Activated CD8-positive, alpha-beta T cell treated with anti-CD3 and anti-CD28 coated beads for 36 hours (primary cell): ENCODE results near the gene CEP44. TPM values are rescaled to one million over a fixed set of nuclear protein-coding genes. Genes with fewer than 3 reads are reported as not detected.
"Not testable (repeated sequence)": the region's sequence is repeated elsewhere in the genome, so short reads cannot be mapped to it uniquely, and the experiment has no call there.

Experiments used
- ATAC-seq: fragments of 200-7000 bp; cut with Tn5 transposase; one replicate; pipeline ENCODE4 v1.10.0; 2021; ENCODE audit warnings: mild to moderate bottlenecking, moderate library complexity
- CTCF ChIA-PET: fragments of 350-600 bp; sonication (Branson Sonifier 250); formaldehyde crosslinking; loops from one replicate; lab custom pipeline; 2021; ENCODE audit warnings: antibody characterized with exemption; lab: Charles Lee
- POLR2A ChIA-PET: fragments of 350-600 bp; sonication (Branson Sonifier 250); formaldehyde crosslinking; loops from one replicate; lab custom pipeline; 2021; ENCODE audit warnings: antibody characterized with exemption; lab: Charles Lee
- DNase-seq: peaks from one replicate; pipeline ENCODE4 v3.0.0-alpha.2; 2020
- H3K27ac Mint-ChIP-seq: one replicate; pipeline ENCODE4 v1.8.0; 2021; ENCODE audit warnings: mild to moderate bottlenecking, mixed read lengths
- H3K27me3 Mint-ChIP-seq: one replicate; pipeline ENCODE4 v1.8.0; 2021; ENCODE audit warnings: mixed read lengths
- H3K36me3 Mint-ChIP-seq: one replicate; pipeline ENCODE4 v1.8.0; 2021; ENCODE audit warnings: low read depth, mixed read lengths
- H3K4me1 Mint-ChIP-seq: one replicate; pipeline ENCODE4 v1.8.0; 2021; ENCODE audit warnings: low read depth, mixed read lengths
- H3K4me3 Mint-ChIP-seq: one replicate; pipeline ENCODE4 v1.8.0; 2021; ENCODE audit warnings: mild to moderate bottlenecking, moderate library complexity, mixed read lengths
- H3K9me3 Mint-ChIP-seq: one replicate; pipeline ENCODE4 v1.8.0; 2021; ENCODE audit warnings: mixed read lengths
- CTCF ChIP-seq: fragments of 200-600 bp; IDR thresholded peaks from one replicate; pipeline ENCODE4 v1.8.0; 2022; ENCODE audit warnings: antibody characterized with exemption, mild to moderate bottlenecking
- intact Hi-C: fragments of 100-400 bp; cut with micrococcal nuclease; formaldehyde crosslinking; loops from one replicate; pipeline ENCODE4 v1.10.0; 2022
- total RNA-seq, 2 experiments: library from RNA; stranded (reverse); gene quantifications; one replicate each; pipeline ENCODE4 v1.2.3, GENCODE V29; 2021

CEP44 gene
- total RNA-seq, 2 experiments from 2014 or later: 29.3 to 30.2 TPM

GRCh38 chr4:174256277-174256713, 27.4 kb upstream of the CEP44 start:
- no peak for TF ChIP-seq CTCF
- Mint-ChIP-seq H3K27ac (no peak overlapping the region), H3K36me3 (peaks cover 5% of the 10 kb centered on the region), H3K27me3 (no peaks in the 10 kb centered on the region), H3K4me3 (no peak overlapping the region), H3K9me3 (no peaks in the 10 kb centered on the region), H3K4me1 (peaks cover 8% of the 10 kb centered on the region)
- ATAC-seq (no peak), DNase-seq (no peak)
- POLR2A ChIA-PET: no interaction called here
- intact Hi-C loops: no loop called here
- CTCF ChIA-PET: interaction anchor here (1.0 kb wide), 1 partner anchor 302 kb away, joined by 3 read pairs; no protein-coding TSS in a partner anchor

DNA sequence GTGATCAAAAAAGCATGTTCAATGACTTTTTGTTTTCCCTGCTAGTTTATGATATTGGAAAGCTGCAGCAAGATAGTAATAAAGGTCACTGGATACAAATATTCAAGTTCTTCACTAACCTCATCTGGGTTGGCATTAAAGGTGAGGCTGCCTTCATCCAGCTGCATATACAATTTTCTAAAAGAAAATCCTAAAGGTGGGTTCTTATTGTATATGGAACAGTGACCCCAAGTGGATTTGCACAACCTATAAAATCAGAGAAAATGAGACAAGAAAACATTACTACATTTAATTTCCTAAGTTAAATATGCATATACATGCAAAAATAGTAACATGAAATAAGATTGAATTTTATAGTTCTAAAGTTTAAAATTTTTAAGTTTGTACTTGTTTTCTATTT, 24.1 kb upstream of the CEP44 start:
- intact Hi-C loops: no loop called here
- CTCF ChIA-PET: no interaction called here

GRCh38 chr4:174260099-174260498, 23.6 kb upstream of the CEP44 start:
- no peaks in the 10 kb centered on the region for H3K9me3 Mint-ChIP-seq
- DNase-seq: no peak
- CTCF ChIA-PET: interaction anchor here (1.5 kb wide), 1 partner anchor 8 kb away, joined by 4 read pairs; no protein-coding TSS in a partner anchor
- no peak for ATAC-seq
- no peaks in the 10 kb centered on the region for H3K27me3 Mint-ChIP-seq
- intact Hi-C loops: no loop called here
- POLR2A ChIA-PET: no interaction called here
- H3K4me1 Mint-ChIP-seq: peaks cover 8% of the 10 kb centered on the region
- no peak overlapping the region for H3K27ac Mint-ChIP-seq
- H3K4me3 Mint-ChIP-seq: no peak overlapping the region
- H3K36me3 Mint-ChIP-seq: peaks cover 3% of the 10 kb centered on the region
- TF ChIP-seq CTCF: no peak

More for the DNA sequence above, 24.1 kb upstream of the CEP44 start:
- Mint-ChIP-seq H3K27ac (no peak overlapping the region), H3K4me3 (no peak overlapping the region), H3K27me3 (no peaks in the 10 kb centered on the region), H3K36me3 (peaks cover 3% of the 10 kb centered on the region), H3K9me3 (no peaks in the 10 kb centered on the region), H3K4me1 (peaks cover 5% of the 10 kb centered on the region)
- ATAC-seq (no peak), DNase-seq (no peak)
- no peak for TF ChIP-seq CTCF
- POLR2A ChIA-PET: no interaction called here

- H3K9me3 Mint-ChIP-seq, DNase-seq, H3K36me3 Mint-ChIP-seq, H3K27me3 Mint-ChIP-seq, H3K4me1 Mint-ChIP-seq, POLR2A ChIA-PET, H3K4me3 Mint-ChIP-seq, H3K27ac Mint-ChIP-seq, intact Hi-C loops, ATAC-seq: not testable (repeated sequence)
- CTCF ChIA-PET: interaction anchor here (1.5 kb wide), 1 partner anchor 9 kb away, joined by 4 read pairs; no protein-coding TSS in a partner anchor
Observed at GRCh38 chr4:174261432-174261831, 22.3 kb upstream of the CEP44 start.

DNA sequence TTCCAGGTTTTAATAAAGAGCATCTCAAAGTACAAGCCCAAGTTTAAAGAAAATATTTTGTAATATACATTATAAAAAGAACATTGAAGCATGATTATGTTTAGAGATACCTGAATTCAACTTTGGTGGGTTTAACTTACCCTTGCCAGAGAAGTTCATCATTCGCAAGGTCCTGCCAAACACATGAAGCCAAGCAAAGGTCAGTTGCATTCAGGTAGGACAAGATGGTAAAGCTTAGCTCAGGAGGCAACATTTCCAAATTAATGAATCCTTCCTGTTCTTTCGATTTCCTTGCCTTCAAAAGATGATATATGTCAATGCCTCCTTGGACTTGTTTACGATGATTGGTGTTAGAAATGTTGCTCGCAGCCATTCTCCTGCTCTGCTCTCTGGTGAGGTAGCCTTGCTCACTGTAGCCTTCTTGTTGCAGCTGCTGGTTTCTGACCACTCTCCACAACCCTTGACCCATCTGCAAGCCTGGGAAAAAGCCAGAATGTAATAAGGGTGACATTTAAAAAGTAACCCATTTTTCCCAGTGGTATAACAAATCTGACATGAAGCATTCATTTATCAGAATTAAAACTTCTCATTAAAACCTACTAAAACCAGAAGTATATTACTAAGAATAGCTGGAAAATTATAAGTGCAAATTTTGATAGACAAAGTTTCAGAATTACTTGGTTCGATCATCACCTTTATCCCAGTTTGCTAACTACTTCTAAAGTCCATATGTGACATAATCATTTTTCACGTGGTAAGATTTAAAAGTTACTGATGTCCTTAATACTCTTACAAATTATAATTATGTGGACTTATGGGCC, 20.9 kb upstream of the CEP44 start:
- no peaks in the 10 kb centered on the region for H3K9me3 Mint-ChIP-seq
- ATAC-seq (no peak), DNase-seq (no peak)
- H3K36me3 Mint-ChIP-seq: no peaks in the 10 kb centered on the region
- no peak for TF ChIP-seq CTCF
- ChIA-PET POLR2A (no interaction called here), CTCF (interaction anchor here (1.1 kb wide), 1 partner anchor 9 kb away, joined by 3 read pairs; no protein-coding TSS in a partner anchor)
- H3K27ac Mint-ChIP-seq: no peak overlapping the region
- H3K4me1 Mint-ChIP-seq: peaks cover 8% of the 10 kb centered on the region
- no peak overlapping the region for H3K4me3 Mint-ChIP-seq
- no peaks in the 10 kb centered on the region for H3K27me3 Mint-ChIP-seq
- intact Hi-C loops: no loop called here
